ENCODE measurements around the gene CDH4. TPM values are rescaled to one million over a fixed set of nuclear protein-coding genes. Genes with fewer than 3 reads are reported as not detected.
A peak's percentile ranks its signal among the peaks of the same experiment; 100 is the strongest.

Gene CDH4
- total and polyA plus RNA-seq, 11 donors = 0.04 to 0.54 (median 0.08) TPM; not detected in 1

DNA sequence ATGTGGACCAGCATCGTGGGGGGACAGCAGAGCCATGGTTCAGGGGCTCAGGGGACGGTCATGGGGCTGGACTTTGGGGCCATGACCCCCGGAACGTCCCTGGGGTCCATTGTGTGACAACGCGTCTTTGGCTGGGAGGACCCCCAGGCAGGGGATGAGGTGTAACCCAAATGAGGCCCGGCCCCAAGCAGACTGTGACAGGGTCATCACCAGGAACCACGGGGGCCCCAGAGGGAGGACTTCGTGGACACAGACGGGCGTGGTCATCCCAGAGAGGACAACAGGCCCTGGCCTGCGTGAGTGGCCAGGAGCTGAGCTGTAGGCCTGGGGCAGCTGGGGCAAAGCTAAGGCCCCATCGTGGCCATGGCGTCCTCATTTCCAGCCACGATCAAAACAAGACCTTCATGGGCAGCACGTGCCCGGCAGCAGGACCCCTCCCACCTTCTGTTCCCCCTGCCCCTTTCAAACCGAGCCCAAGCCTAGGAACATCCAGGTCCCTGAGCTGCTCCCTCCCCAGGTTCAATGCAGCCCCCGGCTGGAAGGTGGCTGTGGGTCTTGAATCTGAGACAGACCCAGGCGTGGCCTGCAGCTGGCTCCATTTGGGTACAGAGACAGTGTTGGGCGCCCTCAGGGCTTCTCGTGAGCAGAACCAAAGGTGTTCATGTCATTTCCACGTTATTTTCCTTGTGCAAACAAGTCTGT is 625.9 kb downstream of the CDH4 start:
- Histone ChIP-seq H3K4me1 (no peaks in the 10 kb centered on the region), H3K27me3 (peaks cover 0 to 28% (median 0%) of the 10 kb centered on the region in 9 donors), H3K4me3 (no peak overlapping the region), H3K9me3 (no peaks in the 10 kb centered on the region), H3K27ac (no peak overlapping the region), H3K36me3 (no peaks in the 10 kb centered on the region)
- intact Hi-C loops (cut with DNase I) = loop anchor here in 1 of 10 donors (5.0 kb wide), 1 partner anchor 616 kb away; no protein-coding TSS in a partner anchor
- 80 to 85% (median 83%) methylated on average over 10 to 23 of the region's 23 CpGs for WGBS, 4 donors
- TF ChIP-seq, protein P1, sequence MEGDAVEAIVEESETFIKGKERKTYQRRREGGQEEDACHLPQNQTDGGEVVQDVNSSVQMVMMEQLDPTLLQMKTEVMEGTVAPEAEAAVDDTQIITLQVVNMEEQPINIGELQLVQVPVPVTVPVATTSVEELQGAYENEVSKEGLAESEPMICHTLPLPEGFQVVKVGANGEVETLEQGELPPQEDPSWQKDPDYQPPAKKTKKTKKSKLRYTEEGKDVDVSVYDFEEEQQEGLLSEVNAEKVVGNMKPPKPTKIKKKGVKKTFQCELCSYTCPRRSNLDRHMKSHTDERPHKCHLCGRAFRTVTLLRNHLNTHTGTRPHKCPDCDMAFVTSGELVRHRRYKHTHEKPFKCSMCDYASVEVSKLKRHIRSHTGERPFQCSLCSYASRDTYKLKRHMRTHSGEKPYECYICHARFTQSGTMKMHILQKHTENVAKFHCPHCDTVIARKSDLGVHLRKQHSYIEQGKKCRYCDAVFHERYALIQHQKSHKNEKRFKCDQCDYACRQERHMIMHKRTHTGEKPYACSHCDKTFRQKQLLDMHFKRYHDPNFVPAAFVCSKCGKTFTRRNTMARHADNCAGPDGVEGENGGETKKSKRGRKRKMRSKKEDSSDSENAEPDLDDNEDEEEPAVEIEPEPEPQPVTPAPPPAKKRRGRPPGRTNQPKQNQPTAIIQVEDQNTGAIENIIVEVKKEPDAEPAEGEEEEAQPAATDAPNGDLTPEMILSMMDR (IDR thresholded peaks at IDR 0.05) = no peak
- TF ChIP-seq POLR2A (IDR thresholded peaks at IDR 0.05) = no peak
- ATAC-seq (no peak), DNase-seq (peak in 1 of 5 donors; percentile 54)

DNA sequence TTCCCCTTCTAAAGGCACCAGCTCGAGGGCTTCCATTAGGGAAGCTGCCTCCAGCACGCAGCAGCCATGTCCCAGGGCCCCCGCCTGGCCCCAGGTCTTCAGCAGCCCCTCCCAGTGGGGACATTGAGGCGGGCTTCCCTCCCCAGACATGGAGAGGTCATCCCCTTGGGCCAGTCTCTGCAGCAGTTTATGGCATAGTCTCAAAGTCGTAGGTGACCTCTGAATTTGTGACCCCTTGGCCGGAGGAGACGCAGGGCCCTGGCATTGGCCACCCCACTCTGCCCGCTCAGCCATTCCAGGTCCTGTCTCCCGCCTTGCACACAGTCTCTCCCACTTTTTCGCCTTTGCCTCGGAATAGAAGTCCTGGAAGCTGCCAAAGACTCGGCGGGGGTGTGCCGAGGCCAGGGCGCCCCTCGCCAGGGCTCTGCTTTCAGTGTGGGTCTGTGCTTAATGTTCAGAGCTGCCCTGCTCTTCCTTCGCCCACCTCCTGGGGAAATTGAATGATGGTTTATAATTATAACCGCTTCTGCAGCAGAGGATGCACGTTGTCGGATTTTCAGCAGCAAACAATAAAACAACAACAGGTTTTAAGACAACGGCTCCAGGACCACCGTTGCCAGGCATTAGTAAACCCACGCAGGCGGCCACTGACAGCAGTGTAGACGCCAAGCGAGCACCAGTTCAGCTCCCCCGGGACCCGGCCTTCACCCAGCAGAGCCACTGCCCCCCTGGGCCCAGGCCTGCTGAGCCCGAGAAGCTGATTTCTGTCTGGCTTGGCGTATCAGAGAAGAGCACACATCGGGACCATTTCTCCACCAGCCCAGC is 626.6 kb downstream of the CDH4 start:
- Histone ChIP-seq H3K36me3 (no peaks in the 10 kb centered on the region), H3K27me3 (peaks cover 0 to 36% (median 0%) of the 10 kb centered on the region in 9 donors), H3K27ac (no peak overlapping the region), H3K4me3 (no peak overlapping the region), H3K9me3 (no peaks in the 10 kb centered on the region), H3K4me1 (no peaks in the 10 kb centered on the region)
- intact Hi-C loops (cut with DNase I) = loop anchor here in 1 of 10 donors (5.0 kb wide), 1 partner anchor 616 kb away; no protein-coding TSS in a partner anchor
- 85 to 87% (median 86%) methylated on average over 23 to 31 of the region's 31 CpGs for WGBS, 4 donors
- DNase-seq (peak in 1 of 5 donors; percentile 47), ATAC-seq (no peak)
- TF ChIP-seq, protein P1 (IDR thresholded peaks at IDR 0.05) = no peak
- TF ChIP-seq POLR2A (IDR thresholded peaks at IDR 0.05) = no peak

DNA sequence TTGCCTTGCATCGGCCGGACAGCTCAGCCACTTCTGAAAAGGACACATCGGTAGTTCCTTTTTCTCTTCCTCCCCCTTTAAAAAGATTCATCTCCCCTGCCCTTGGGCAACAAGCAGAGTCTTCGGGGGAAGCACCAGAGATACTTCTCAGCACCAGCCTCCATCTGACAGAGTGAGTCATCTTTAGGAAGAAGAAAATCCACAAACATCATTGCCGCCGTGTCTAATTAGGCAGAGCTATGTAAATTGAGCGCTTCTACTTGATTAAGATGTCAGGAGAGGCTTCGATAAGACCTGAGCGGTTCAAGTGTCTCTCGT is 627.2 kb downstream of the CDH4 start:
- H3K27me3 ChIP-seq = peaks cover 0 to 40% (median 2%) of the 10 kb centered on the region in 9 donors
- intact Hi-C loops (cut with DNase I) = loop anchor here in 1 of 10 donors (5.0 kb wide), 1 partner anchor 617 kb away; no protein-coding TSS in a partner anchor
- 78 to 88% (median 83%) methylated on average over 10 of the region's 10 CpGs for WGBS, 4 donors

More for the DNA sequence above, 627.2 kb downstream of the CDH4 start:
- no peaks in the 10 kb centered on the region for H3K9me3 ChIP-seq
- no peak for ATAC-seq
- TF ChIP-seq, protein P1 (IDR thresholded peaks at IDR 0.05) = no peak
- TF ChIP-seq POLR2A (IDR thresholded peaks at IDR 0.05) = no peak
- H3K4me1 ChIP-seq = no peaks in the 10 kb centered on the region
- no peak overlapping the region for H3K27ac ChIP-seq
- no peak overlapping the region for H3K4me3 ChIP-seq
- H3K36me3 ChIP-seq = no peaks in the 10 kb centered on the region
- DNase-seq = no peak
